Thyroid gland (tissue), 4 donors: ENCODE results near the gene TMEM143. TPM values are rescaled to one million over a fixed set of nuclear protein-coding genes. Genes with fewer than 3 reads are reported as not detected.
"Not testable (repeated sequence)": the region's sequence is repeated elsewhere in the genome, so short reads cannot be mapped to it uniquely, and the experiment has no call there.

Experiments
- DNase-seq, 2 donors: peaks; one replicate each; pipeline ENCODE4 v3.0.0-alpha.2; 2019
- H3K27ac ChIP-seq, 3 donors: fragments of 200-600 bp; sonication (generic); 1 replicate in 2 of 3; 2 replicates in 1 of 3; pipeline ENCODE4 v1.5.1; 2016 to 2019; ENCODE audit warnings: mild to moderate bottlenecking in 1 of 3, moderate library complexity in 1 of 3
- H3K27me3 ChIP-seq: fragments of 200-600 bp; sonication (generic); one replicate; pipeline ENCODE4 v1.5.1; 2019
- H3K36me3 ChIP-seq, 2 donors: fragments of 200-600 bp; sonication (generic); one replicate each; pipeline ENCODE4 v1.5.1; 2016 to 2019
- H3K4me1 ChIP-seq, 2 donors: fragments of 200-600 bp; sonication (generic); one replicate each; pipeline ENCODE4 v1.5.1; 2017 to 2019
- H3K4me3 ChIP-seq, 3 donors: fragments of 200-600 bp; sonication (generic); replicated peaks in 1 of 3; 1 replicate in 2 of 3; 2 replicates in 1 of 3; pipeline ENCODE4 v1.5.1; 2016; ENCODE audit warnings: mild to moderate bottlenecking in 1 of 3
- H3K9me3 ChIP-seq: fragments of 200-600 bp; sonication (generic); one replicate; pipeline ENCODE4 v1.5.1; 2017
- POLR2A ChIP-seq, 2 donors: fragments of 450-650 bp; IDR thresholded peaks; one replicate each; pipeline ENCODE4 v1.6.1; 2017; ENCODE audit warnings: antibody characterized with exemption in 2 of 2, mild to moderate bottlenecking in 2 of 2, moderate library complexity in 1 of 2
- WGBS, 2 donors: methylation state at CpG; one replicate each; pipeline ENCODE4 v1.1.5; 2017; 5-methylcytosine and 5-hydroxymethylcytosine counted together
- intact Hi-C: fragments of 100-400 bp; cut with DNase I; formaldehyde crosslinking; loops from one replicate; pipeline ENCODE4 v1.15.1; 2023
- total RNA-seq, 4 donors: library from RNA; depleted of rRNA; stranded (reverse); fragments of >200 nt; gene quantifications; one replicate each; pipeline ENCODE4 v1.2.3, GENCODE V29; 2016
- TF ChIP-seq, protein P1 (sequence below), 6 experiments: fragments of 200-600 bp in 3 of 6; fragments of 450-650 bp in 3 of 6; sonication (generic) in 3 of 6; IDR thresholded peaks; one replicate each; pipeline ENCODE4 v1.5.1; 2016 to 2019; ENCODE audit warnings: antibody characterized with exemption in 6 of 6, mild to moderate bottlenecking in 2 of 6, inconsistent platforms in 1 of 6, moderate library complexity in 1 of 6

TMEM143 gene
- total RNA-seq, 4 donors from 2014 or later, result 6.3 to 12.6 (median 9.2) TPM

DNA sequence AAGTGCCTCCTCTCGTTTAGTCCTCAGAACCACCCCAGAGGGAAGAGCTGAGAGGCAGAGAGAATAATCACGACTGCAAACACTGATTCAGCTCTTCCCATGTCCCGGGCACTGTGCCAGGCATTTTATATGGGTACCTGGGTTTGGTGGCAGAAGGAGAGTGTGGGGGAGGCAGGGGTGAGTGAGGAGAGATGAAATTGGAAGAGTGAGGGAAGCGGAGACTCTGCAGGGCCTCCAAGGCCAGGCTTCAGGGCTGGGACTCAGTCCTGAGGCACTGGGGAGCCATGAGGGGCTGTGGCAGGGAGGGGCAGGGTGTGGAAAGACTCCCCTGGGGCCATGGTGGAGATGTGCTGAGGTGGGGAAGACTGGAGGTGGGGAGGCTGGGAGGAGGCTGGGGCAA, 9.2 kb upstream of the TMEM143 start:
- Histone ChIP-seq H3K9me3 (no peaks in the 10 kb centered on the region), H3K27me3 (no peaks in the 10 kb centered on the region), H3K4me1 (no peaks in the 10 kb centered on the region), H3K4me3 (no peak overlapping the region), H3K36me3 (no peaks in the 10 kb centered on the region), H3K27ac (no peak overlapping the region)
- WGBS, 2 donors, result 44 to 45% methylated on average over 4 of the region's 4 CpGs
- intact Hi-C loops, result no loop called here
- TF ChIP-seq, protein P1, sequence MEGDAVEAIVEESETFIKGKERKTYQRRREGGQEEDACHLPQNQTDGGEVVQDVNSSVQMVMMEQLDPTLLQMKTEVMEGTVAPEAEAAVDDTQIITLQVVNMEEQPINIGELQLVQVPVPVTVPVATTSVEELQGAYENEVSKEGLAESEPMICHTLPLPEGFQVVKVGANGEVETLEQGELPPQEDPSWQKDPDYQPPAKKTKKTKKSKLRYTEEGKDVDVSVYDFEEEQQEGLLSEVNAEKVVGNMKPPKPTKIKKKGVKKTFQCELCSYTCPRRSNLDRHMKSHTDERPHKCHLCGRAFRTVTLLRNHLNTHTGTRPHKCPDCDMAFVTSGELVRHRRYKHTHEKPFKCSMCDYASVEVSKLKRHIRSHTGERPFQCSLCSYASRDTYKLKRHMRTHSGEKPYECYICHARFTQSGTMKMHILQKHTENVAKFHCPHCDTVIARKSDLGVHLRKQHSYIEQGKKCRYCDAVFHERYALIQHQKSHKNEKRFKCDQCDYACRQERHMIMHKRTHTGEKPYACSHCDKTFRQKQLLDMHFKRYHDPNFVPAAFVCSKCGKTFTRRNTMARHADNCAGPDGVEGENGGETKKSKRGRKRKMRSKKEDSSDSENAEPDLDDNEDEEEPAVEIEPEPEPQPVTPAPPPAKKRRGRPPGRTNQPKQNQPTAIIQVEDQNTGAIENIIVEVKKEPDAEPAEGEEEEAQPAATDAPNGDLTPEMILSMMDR (IDR thresholded peaks at IDR 0.05), result no peak
- no peak for TF ChIP-seq POLR2A (IDR thresholded peaks at IDR 0.05)
- peak; percentile 31 to 47 for DNase-seq

DNA sequence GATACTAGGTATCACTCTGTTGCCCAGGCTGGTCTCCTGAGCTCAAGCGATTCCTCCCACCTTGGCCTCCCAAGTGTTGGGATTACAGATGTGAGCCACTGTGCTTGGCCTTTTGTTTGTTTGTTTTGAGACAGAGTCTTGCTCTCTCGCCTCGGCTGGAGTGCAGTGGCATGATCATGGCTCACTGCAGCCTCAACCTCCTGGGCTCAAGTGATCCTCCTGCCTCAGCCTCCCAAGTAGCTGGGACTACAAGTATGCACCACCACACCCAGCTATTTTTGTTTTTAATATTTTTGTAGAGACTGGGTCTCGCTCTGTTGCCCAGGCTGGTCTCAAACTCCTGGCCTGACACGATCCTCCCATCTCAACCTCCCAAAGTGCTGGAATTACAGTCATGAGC, 8.0 kb upstream of the TMEM143 start:
- H3K4me1 ChIP-seq, H3K4me3 ChIP-seq, H3K27me3 ChIP-seq, H3K36me3 ChIP-seq, DNase-seq, H3K9me3 ChIP-seq, H3K27ac ChIP-seq, intact Hi-C loops: not testable (repeated sequence)
- 92 to 94% methylated on average over 5 of the region's 5 CpGs for WGBS, 2 donors

DNA sequence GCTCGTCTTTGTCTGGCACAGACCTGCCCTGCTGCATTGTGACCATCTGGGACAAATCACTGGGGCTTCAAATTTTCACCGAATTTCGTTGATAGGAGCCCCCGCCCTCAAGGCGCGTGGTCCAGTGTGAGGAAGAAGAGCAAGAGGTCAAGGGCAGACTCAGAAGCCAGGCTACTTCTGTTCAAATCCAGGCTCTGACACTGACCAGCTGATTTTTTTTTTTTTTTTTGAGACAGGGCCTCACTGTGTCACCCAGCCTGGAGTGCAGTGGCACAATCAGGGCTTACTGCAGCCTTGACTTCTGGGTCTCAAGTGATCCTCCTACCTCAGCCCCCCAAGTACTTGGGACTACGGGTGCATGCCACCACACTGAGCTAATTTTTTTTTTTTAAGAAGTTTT, 7.6 kb upstream of the TMEM143 start:
- Histone ChIP-seq H3K27me3 (no peaks in the 10 kb centered on the region), H3K4me3 (no peak overlapping the region), H3K36me3 (no peaks in the 10 kb centered on the region), H3K4me1 (no peaks in the 10 kb centered on the region), H3K27ac (no peak overlapping the region), H3K9me3 (no peaks in the 10 kb centered on the region)
- TF ChIP-seq, protein P1 (IDR thresholded peaks at IDR 0.05), result no peak
- no peak for TF ChIP-seq POLR2A (IDR thresholded peaks at IDR 0.05)
- no peak for DNase-seq
- intact Hi-C loops, result no loop called here
- WGBS, 2 donors, result 76 to 79% methylated on average over 7 of the region's 7 CpGs

DNA sequence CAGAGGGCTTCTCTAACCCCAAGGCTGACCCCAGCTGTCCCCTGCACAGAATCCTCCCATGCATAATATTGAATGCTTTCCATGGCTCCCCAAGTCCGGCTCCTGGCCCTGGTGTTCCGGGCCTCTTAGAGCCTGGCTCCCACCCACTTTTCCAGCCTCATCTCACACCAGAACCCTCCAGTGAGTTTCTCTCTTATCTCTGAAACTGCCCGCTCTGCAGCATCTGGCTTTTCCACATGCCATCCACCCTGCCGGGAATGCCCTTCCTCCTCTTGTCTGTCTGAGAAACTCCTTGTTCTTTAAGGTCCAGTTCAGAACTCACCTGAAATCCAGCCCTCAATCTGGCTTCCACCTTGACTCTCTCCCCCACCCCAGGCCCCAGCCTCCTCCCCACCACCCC, 7.2 kb upstream of the TMEM143 start:
- WGBS, 2 donors, result 81 to 82% methylated on average over 4 of the region's 4 CpGs
- no peak for DNase-seq
- H3K27ac ChIP-seq, result no peak overlapping the region

DNA sequence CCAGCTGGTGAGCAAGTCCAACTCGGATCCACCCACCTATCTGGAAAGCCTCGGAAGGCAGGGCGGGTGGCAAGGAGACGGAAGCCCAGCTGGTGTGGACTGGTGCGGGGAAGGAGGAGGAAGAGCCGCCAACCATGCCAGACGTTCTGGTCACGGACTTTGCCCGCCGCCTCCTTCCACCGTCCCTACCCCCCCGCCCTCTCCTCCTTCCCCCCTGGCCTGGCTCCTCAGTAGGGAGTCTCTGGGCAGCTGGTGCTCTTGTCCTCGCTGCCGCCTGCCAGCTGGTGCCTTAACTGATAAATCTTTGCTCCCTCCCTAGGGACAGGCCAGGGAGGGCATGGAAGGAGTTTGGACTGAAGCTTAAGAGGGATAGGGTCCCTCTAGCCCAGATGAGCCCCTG, 5.2 kb upstream of the TMEM143 start:
- H3K36me3 ChIP-seq, result no peaks in the 10 kb centered on the region
- no peak for TF ChIP-seq POLR2A (IDR thresholded peaks at IDR 0.05)
- TF ChIP-seq, protein P1 (IDR thresholded peaks at IDR 0.05), result no peak
- H3K27ac ChIP-seq, result no peak overlapping the region
- H3K9me3 ChIP-seq, result no peaks in the 10 kb centered on the region
- intact Hi-C loops, result no loop called here
- H3K4me1 ChIP-seq, result peaks cover 0 to 4% of the 10 kb centered on the region in 2 donors
- H3K27me3 ChIP-seq, result no peaks in the 10 kb centered on the region
- H3K4me3 ChIP-seq, result no peak overlapping the region
- peak in 1 of 2 donors; percentile 19 for DNase-seq
- 85 to 87% methylated on average over 10 to 13 of the region's 14 CpGs for WGBS, 2 donors

More for the DNA sequence above, 7.2 kb upstream of the TMEM143 start:
- H3K4me1 ChIP-seq, result no peaks in the 10 kb centered on the region
- TF ChIP-seq, protein P1 (IDR thresholded peaks at IDR 0.05), result no peak
- no peak for TF ChIP-seq POLR2A (IDR thresholded peaks at IDR 0.05)
- intact Hi-C loops, result no loop called here
- H3K9me3 ChIP-seq, result no peaks in the 10 kb centered on the region
- H3K27me3 ChIP-seq, result no peaks in the 10 kb centered on the region
- no peak overlapping the region for H3K4me3 ChIP-seq
- H3K36me3 ChIP-seq, result no peaks in the 10 kb centered on the region

DNA sequence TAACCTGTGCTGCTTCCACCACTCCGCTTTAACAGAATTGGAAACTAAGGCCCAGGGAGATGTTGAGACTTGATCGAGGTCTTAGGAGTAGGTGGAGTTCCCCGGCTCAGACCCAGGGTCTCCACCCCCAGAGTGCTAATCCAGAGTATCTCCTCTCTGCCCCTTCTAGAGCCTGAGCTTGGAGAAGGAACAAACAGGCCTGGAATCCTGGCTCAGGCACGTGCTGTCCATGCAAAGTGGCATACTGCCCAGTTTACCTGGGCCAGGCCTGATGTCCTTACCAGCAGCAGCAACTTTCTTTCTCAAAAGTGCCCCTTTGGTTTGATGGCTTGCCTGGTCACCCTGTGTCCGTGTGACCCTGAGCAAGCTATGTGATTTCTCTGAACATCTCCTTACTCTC, 4.1 kb upstream of the TMEM143 start:
- Histone ChIP-seq H3K27me3 (no peaks in the 10 kb centered on the region), H3K4me3 (no peak overlapping the region), H3K27ac (peak overlapping the region in 1 of 3 donors; percentile 9), H3K36me3 (no peaks in the 10 kb centered on the region), H3K9me3 (no peaks in the 10 kb centered on the region), H3K4me1 (peaks cover 4 to 9% of the 10 kb centered on the region in 2 donors)
- TF ChIP-seq, protein P1 (IDR thresholded peaks at IDR 0.05), result no peak
- no peak for TF ChIP-seq POLR2A (IDR thresholded peaks at IDR 0.05)
- peak; percentile 72 to 74 for DNase-seq
- 58 to 71% methylated on average over 3 to 5 of the region's 5 CpGs for WGBS, 2 donors
- intact Hi-C loops, result no loop called here
